Suppressor macrophage treated with lipopolysaccharide for 1 hour (primary cell): Measurements from ENCODE around the gene MGST3.
A peak's percentile ranks its signal among the peaks of the same experiment; 100 is the strongest.
"Not testable (repeated sequence)": the region's sequence is repeated elsewhere in the genome, so short reads cannot be mapped to it uniquely, and the experiment has no call there.

ENCODE experiments used
- DNase-seq, 3 donors: peaks; one replicate each; pipeline ENCODE4 v3.0.0-alpha.2; 2020 to 2022

MGST3 gene

DNA sequence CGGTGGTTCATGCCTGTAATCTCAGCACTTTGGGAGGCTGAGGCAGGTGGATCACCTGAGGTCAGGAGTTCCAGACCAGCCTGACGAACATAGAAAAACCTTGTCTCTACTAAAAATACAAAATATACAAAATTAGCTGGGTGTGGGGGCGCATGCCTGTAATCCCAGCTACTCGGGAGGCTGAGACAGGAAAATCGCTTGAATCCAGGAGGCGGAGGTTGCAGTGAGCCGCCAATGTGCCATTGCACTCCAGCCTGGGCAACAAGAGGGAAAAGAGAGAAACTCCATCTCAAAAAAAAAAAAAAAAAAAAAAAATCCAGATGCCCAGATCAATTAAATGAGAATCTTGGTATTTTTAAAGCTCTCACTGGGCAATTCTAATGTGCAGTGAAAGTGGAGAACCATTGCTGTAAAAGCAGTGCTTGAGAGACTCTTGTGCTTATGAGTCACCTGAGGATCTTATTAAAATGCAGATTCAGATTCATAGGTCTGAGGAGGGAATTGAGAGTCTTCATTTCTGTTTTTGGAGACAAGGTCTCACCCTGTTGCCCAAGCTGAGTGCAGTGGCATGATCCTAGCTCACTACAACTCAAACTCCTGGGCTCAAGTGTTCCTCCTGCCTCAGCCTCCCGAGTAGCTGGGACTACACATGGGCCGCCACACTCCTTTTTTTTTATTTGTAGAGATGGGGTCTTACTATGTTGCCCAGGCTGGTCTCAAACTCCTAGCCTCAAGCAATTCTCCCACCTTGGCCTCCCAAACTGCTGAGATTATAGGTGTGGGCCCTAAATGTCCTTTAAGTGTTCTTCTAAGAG lies 27.9 kb downstream of the MGST3 start:
- not testable (repeated sequence) for DNase-seq

GRCh38 chr1:165659581-165659895 lies 28.5 kb downstream of the MGST3 start:
- DNase-seq, result no peak

DNA sequence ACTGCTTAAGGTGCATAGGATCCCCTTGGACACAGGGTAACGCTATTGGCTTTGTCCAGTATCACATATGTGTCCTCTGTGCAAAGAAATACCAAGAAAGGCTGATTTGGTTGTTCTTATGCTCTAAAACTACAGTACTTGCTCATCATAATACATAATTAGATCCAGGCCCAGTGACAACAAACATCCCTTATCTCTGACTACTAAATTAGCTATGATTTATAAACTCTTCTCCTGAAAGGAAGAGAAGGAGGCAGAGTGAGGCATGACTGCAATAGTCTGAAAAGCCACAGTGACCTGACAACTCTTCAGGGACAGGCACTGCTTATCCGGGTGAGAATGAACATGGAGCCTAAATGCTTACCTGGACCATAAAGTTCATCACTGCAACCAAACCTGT lies 30.7 kb downstream of the MGST3 start:
- no peak for DNase-seq

DNA sequence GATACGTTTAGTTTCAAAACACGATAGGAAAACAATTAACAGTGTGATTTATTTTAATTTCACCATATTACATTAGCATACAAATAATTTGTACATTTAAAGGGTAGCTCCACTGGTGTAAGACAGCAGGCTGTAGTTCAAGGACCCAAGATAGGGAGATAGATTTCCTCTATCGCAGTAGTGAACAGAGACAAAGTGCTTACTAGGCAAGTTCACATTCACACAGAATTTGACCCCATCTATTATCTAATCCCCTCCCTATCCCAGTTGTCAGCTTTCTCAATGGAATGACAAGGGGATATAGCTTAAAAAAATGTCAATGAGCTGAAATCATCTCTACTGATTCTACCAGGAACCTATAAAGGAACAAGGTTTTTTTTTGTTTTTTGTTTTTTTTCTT lies 31.2 kb downstream of the MGST3 start:
- no peak for DNase-seq

- DNase-seq, result peak; percentile 18 to 42 (median 35)
Measured at GRCh38 chr1:165666152-165666825, 35.3 kb downstream of the MGST3 start.

DNA sequence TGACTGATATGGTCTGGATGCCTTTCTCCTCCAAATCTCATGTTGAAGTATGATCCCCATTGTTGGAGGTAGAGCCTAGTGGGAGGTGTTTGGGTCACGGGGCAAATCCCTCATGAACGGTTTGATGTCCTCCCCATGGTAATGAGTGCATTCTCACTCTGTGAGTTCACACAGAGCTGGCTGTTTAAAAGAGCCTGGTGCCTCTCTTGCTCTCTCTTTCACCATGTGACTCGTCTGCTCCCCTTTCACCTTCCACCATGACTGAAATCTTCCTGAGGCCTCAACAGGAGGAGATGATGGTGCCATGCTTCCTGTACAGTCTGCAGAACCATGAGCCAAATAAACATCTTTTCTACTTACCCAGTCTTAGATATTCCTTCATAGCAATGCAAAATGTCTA lies 37.1 kb downstream of the MGST3 start:
- no peak for DNase-seq

DNA sequence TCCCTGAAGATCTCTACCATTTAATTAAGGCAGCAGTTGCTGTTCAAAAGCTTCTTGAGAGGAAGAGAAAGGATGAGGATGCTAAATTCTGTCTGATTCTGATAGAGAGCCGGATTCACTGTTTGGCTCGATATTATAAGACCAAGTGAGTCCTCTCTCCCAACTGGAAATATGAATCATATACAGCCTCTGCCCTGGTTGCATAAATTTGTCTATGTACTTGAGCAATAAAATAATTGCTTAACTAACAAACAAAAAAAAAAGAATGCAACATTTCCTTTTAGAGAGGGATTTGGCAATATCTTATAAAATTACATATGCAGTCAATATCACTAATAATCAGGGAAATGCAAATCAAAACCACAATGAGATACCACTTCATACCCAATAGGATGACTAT lies 40.5 kb downstream of the MGST3 start:
- DNase-seq, result peak; percentile 27 to 75 (median 68)

DNA sequence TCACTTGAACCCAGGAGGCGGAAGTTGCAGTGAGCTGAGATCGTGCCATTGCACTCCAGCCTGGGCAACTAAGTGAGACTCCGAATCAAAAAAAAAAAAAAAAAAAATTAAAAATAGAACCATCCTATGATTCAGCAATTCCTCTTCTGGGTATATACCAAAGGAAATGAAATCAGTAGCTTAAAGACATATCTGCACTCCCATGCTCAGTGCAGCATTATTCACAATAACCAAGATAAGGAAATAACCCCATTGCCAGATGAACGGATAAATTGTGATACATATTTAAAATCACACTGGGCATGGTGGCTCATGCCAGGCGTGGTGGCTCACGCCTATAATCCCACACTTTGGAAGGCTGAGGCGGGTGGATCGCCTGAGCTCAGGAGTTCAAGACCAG lies 43.6 kb downstream of the MGST3 start:
- DNase-seq, result peak; percentile 16 to 58 (median 57)

- no peak for DNase-seq
Measured at GRCh38 chr1:165675794-165676193, 44.8 kb downstream of the MGST3 start.

- DNase-seq, result no peak
Measured at GRCh38 chr1:165678509-165678908, 47.5 kb downstream of the MGST3 start.

GRCh38 chr1:165679282-165680036 lies 48.4 kb downstream of the MGST3 start:
- DNase-seq, result no peak

GRCh38 chr1:165680303-165680702 lies 49.3 kb downstream of the MGST3 start:
- no peak for DNase-seq

DNA sequence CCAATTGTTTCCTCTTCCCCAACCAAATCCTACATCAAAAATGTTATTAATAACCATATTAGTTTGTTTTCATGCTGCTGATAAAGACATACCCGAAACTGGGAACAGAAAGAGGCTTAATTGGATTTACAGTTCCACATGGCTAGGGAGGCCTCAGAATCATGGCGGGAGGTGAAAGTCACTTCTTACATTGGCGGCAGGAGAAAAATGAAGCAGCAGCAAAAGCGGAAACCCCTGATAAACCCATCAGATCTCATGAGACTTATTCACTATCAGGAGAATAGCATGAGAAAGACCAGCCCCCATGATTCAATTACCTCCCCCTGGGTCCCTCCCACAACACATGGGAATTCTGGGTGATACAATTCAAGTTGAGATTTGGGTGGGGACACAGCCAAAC lies 49.7 kb downstream of the MGST3 start:
- not testable (repeated sequence) for DNase-seq

DNA sequence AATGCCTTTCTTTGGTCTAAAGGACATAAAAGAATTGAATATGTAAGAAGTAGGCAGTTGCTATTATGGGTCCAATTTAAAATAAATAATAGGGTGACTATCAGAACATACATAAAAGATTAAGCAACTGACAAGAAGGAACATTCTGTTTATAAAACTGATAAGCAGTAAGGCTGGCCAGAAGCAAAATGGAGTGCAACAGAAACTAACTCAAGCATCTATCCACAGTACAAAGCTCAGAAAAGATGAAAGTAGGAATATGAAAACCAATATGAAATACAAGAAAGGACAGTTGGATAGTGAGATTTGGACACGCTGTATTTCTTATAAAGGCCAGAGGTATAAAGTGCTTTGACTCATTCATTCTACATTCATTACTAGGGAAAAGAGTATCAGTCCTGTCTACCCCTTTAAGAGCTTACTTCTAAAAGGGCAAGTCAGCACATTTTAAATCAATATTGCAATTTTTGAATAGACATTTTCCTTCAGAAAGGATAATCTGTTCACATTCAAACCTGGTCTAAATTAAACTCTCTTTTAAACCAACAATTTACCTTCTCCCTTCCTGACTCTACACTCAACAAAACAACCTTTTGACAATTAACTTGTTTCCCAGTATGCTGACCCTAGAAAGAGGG lies 52.9 kb downstream of the MGST3 start:
- no peak for DNase-seq

DNA sequence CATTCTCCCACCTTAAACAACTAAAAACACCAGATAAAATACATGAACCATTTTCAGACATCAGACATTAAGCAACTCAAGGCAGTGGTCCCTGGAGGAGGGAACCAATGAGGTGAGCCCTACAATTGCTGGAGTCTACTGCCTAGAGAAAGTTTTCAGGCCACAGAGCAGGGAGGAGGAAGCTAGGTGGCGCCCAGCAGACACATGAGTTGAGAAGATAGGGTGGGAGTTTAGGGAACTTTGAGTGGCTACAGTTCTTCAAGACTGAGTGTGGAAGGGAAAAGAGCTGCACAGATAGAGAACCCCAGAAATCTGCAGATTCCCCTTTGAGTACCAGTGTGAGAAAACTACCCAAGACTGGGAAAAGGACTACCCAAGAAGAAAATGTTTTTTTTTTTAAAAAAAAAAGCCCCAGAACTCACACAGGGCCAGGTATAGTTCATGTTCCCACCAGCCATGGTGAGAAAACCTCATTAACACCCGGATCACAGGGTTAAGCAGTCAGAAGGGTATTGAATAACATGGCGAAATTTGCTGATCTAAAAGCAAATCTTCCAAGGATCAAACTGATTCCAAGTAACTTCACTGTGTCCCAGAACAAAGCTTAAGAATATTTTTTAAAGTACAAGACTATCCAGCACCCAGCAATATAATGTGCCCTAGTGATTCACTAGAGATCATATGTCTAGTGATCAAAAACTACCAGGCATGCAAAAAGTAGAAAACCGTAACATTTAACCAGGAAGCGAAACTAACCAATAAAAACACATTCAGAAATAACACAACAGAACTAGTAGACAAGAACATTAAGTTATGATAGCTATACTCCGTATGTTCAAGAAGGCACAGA lies 55.3 kb downstream of the MGST3 start:
- DNase-seq, result peak; percentile 36 to 61 (median 55)

DNA sequence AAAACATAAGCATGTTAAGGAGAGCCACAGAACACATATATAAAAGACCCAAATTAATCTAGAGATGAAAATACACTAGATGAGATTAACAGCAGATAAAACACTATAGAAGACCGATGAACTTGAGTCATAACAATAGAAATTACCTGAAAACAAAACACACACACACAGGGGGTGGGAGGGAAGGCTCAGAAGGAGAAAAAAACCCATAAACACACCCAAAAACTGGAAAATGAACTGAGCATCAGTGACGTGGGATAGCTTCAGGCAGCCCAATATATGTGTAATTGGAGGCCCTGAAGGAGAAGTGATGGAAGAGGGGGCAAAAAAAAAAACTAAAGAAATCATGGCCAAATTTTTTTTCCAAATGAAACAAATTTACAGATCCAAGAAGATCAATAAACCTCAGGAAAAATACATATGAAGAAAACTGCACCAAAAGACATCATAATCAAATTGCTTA lies 56.0 kb downstream of the MGST3 start:
- no peak for DNase-seq

- DNase-seq, result no peak
Measured at GRCh38 chr1:165688046-165688445, 57.0 kb downstream of the MGST3 start.

DNA sequence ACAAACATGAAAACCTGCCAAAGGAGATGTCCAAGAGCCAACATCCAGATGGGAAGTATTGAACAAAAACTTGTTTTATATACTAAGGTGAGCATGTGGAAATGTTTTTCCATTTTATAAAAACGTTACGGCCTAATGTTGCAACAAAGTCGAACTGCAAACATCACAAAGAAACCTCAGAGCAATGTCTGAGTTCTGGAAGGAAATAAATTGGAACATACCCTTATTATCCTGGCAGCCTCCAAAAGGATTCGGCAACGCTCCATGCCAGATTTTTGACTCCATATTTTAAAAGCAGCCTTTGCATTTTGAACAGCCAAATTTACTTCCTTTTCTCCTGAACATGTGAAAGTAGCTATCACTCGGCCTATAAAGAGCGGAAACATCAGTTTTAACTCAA lies 64.0 kb downstream of the MGST3 start:
- DNase-seq, result no peak

DNA sequence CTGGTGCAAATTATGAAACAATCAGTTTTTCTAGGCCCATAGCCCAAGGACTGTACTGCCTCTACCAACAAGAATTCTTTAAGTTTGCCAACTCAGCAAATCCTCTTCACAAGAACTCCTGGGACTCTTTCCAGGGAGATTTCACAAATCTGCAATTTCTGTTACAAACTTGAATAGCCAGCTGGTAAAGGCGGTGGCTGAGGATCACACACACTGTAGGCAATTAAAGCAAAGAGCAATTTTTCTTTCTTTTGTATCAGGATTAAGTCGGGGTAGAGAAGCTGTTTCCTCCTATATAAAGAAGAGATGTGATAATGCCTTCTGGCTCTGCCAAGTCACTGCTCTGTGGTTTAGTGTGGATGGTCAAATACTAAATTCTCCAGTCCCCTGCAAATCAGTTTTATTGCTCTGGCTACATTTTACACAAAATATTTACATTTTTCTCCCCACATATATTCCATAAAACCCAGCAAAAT lies 65.6 kb downstream of the MGST3 start:
- peak; percentile 28 to 29 (median 29) for DNase-seq

- no peak for DNase-seq
Measured at GRCh38 chr1:165697491-165697880, 66.5 kb downstream of the MGST3 start.

- peak; percentile 86 to 95 (median 90) for DNase-seq
Measured at GRCh38 chr1:165697881-165698760, 67.1 kb downstream of the MGST3 start, which contains the start of gene ALDH9A1. Gene ALDH9A1, minus strand, starts transcription at chr1:165698562. Its CDS starts 4 bp downstream, at chr1:165698558.
